H1 (cell line): Measurements from ENCODE around the gene DCAF15. TPM values are rescaled to one million over a fixed set of nuclear protein-coding genes. Genes with fewer than 3 reads are reported as not detected.

ENCODE experiments used
- CTCF ChIA-PET: fragments of 300-600 bp; sonication (Branson Sonifier 250); formaldehyde crosslinking; loops from one replicate; lab custom pipeline; 2021; ENCODE audit not compliant: partially characterized antibody; lab: Charles Lee
- POLR2A ChIA-PET: fragments of 300-600 bp; sonication (Branson Sonifier 250); formaldehyde crosslinking; loops from one replicate; lab custom pipeline; 2021; ENCODE audit warnings: inconsistent platforms; ENCODE audit not compliant: partially characterized antibody; lab: Charles Lee
- DNase-seq, 2 experiments: peaks; one replicate each; pipeline versions ENCODE4 v3.0.0 to v3.0.0-alpha.2; 2010 to 2022; ENCODE audit warnings: low spot score in 2 of 2, low read depth in 1 of 2, mixed read lengths in 1 of 2
- FAIRE-seq: peaks from 2 replicates; lab custom pipeline; 2011; peaks lifted over from hg19 to GRCh38; lab: Jason Lieb, UNC
- H2AFZ ChIP-seq: 2 replicates; pipeline ENCODE4 v1.8.1; 2012; ENCODE audit warnings: low read length, inconsistent platforms
- H2AK5ac ChIP-seq: 2 replicates; pipeline ENCODE4 v1.6.1; 2013; ENCODE audit warnings: low read depth, low read length
- H2BK120ac ChIP-seq: replicated peaks from 2 replicates; pipeline ENCODE3; 2013; ENCODE audit warnings: low read depth, low read length, inconsistent platforms
- H2BK12ac ChIP-seq: 2 replicates; pipeline ENCODE4 v1.6.1; 2013; ENCODE audit warnings: low read depth, low read length
- H2BK15ac ChIP-seq: 2 replicates; pipeline ENCODE4 v1.6.1; 2013; ENCODE audit warnings: low read length
- H2BK20ac ChIP-seq: 2 replicates; pipeline ENCODE4 v1.6.1; 2013; ENCODE audit warnings: low read length
- H2BK5ac ChIP-seq: 2 replicates; pipeline ENCODE4 v1.6.1; 2013; ENCODE audit warnings: low read depth, low read length
- H3K14ac ChIP-seq: 2 replicates; pipeline ENCODE4 v1.6.1; 2013; ENCODE audit warnings: inconsistent platforms; ENCODE audit not compliant: insufficient read length
- H3K18ac ChIP-seq: 2 replicates; pipeline ENCODE4 v1.6.1; 2013; ENCODE audit warnings: low read length; ENCODE audit errors: extremely low read depth
- H3K23ac ChIP-seq: 2 replicates; pipeline ENCODE4 v1.6.1; 2013; ENCODE audit warnings: inconsistent platforms; ENCODE audit not compliant: insufficient read length
- H3K23me2 ChIP-seq: 2 replicates; pipeline ENCODE4 v1.6.1; 2013; ENCODE audit warnings: low read depth, low read length
- H3K27ac ChIP-seq: 2 replicates; pipeline ENCODE4 v1.6.1; 2011; ENCODE audit warnings: low read depth, low read length, inconsistent platforms
- H3K27me3 ChIP-seq, 4 experiments: replicated peaks in 1 of 4; 1 replicate in 1 of 4; 2 replicates in 3 of 4; pipeline versions ENCODE4 v1.6.1 to v1.8.1; 2011 to 2013; ENCODE audit warnings: low read length in 3 of 4, mild to moderate bottlenecking in 3 of 4, inconsistent platforms in 2 of 4, mixed read lengths in 2 of 4, moderate library complexity in 1 of 4; ENCODE audit not compliant: control insufficient read depth in 3 of 4, insufficient read depth in 3 of 4; ENCODE audit errors: extremely low read depth in 1 of 4
- H3K36me3 ChIP-seq, 4 experiments: 2 replicates each; pipeline versions ENCODE4 v1.6.1 to v1.8.1; 2011 to 2013; ENCODE audit warnings: mild to moderate bottlenecking in 4 of 4, low read length in 3 of 4, moderate library complexity in 2 of 4, control low read depth in 1 of 4, inconsistent platforms in 1 of 4; ENCODE audit not compliant: insufficient read depth in 4 of 4, control insufficient read depth in 2 of 4
- H3K4ac ChIP-seq: replicated peaks from 2 replicates; pipeline ENCODE3; 2013; ENCODE audit warnings: low read length, low read depth, mixed read lengths, inconsistent platforms; ENCODE audit not compliant: insufficient read length
- H3K4me1 ChIP-seq, 4 experiments: replicated peaks in 1 of 4; 1 replicate in 1 of 4; 2 replicates in 3 of 4; pipeline versions ENCODE4 v1.6.1 to v1.8.1; 2011 to 2013; ENCODE audit warnings: low read length in 3 of 4, inconsistent platforms in 2 of 4, mixed read lengths in 1 of 4; ENCODE audit not compliant: insufficient read depth in 4 of 4, control insufficient read depth in 3 of 4
- H3K4me2 ChIP-seq, 2 experiments: 2 replicates each; pipeline versions ENCODE4 v1.6.1 to v1.8.1; 2011 to 2013; ENCODE audit warnings: low read depth in 2 of 2, low read length in 2 of 2, control low read depth in 1 of 2, inconsistent platforms in 1 of 2, mild to moderate bottlenecking in 1 of 2; ENCODE audit not compliant: insufficient read depth in 1 of 2
- H3K4me3 ChIP-seq, 4 experiments: fragments of 200-600, 300-600 bp in 1 of 4; sonication (generic), shearing (Covaris generic), sonication (Bioruptor Twin) in 1 of 4; 2 replicates each; pipeline versions ENCODE4 v1.5.1 to v1.8.1; 2011 to 2016; ENCODE audit warnings: low read length in 4 of 4, low read depth in 3 of 4, control low read depth in 2 of 4, inconsistent platforms in 2 of 4, mild to moderate bottlenecking in 2 of 4, mixed read lengths in 1 of 4, moderate library complexity in 1 of 4; ENCODE audit not compliant: insufficient read depth in 2 of 4; ENCODE audit errors: extremely low read depth in 1 of 4
- H3K56ac ChIP-seq: replicated peaks from 2 replicates; pipeline ENCODE3; 2013; ENCODE audit warnings: low read depth, mild to moderate bottlenecking, mixed read lengths, low read length, inconsistent platforms; ENCODE audit not compliant: insufficient read length
- H3K79me1 ChIP-seq: 2 replicates; pipeline ENCODE4 v1.6.1; 2013; ENCODE audit warnings: low read depth, low read length, control low read depth
- H3K79me2 ChIP-seq, 2 experiments: 2 replicates each; pipeline versions ENCODE4 v1.6.1 to v1.8.1; 2012 to 2013; ENCODE audit warnings: low read length in 2 of 2, mild to moderate bottlenecking in 2 of 2, inconsistent platforms in 1 of 2; ENCODE audit not compliant: insufficient read depth in 2 of 2, control insufficient read depth in 1 of 2
- H3K9ac ChIP-seq, 4 experiments: replicated peaks in 1 of 4; 1 replicate in 1 of 4; 2 replicates in 3 of 4; pipeline versions ENCODE4 v1.6.1 to v1.8.1; 2011 to 2013; ENCODE audit warnings: low read depth in 3 of 4, low read length in 3 of 4, control low read depth in 2 of 4, mild to moderate bottlenecking in 2 of 4, moderate library complexity in 2 of 4, inconsistent platforms in 1 of 4; ENCODE audit errors: extremely low read depth in 1 of 4
- H3K9me3 ChIP-seq, 2 experiments: 2 replicates each; pipeline versions ENCODE4 v1.6.1 to v1.8.1; 2012 to 2013; ENCODE audit warnings: mild to moderate bottlenecking in 2 of 2, moderate library complexity in 2 of 2, control low read depth in 1 of 2, inconsistent platforms in 1 of 2, low read depth in 1 of 2, low read length in 1 of 2, mixed read lengths in 1 of 2; ENCODE audit not compliant: insufficient read depth in 2 of 2
- H4K20me1 ChIP-seq, 2 experiments: replicated peaks in 1 of 2; 2 replicates each; pipeline versions ENCODE3 to v1.8.1; 2011 to 2013; ENCODE audit warnings: inconsistent platforms in 2 of 2, low read length in 2 of 2, mild to moderate bottlenecking in 1 of 2; ENCODE audit not compliant: insufficient read depth in 2 of 2, control insufficient read depth in 1 of 2
- H4K5ac ChIP-seq: 2 replicates; pipeline ENCODE4 v1.6.1; 2013; ENCODE audit warnings: low read length, low read depth, mixed read lengths, inconsistent platforms; ENCODE audit not compliant: insufficient read length
- H4K8ac ChIP-seq: 2 replicates; pipeline ENCODE4 v1.8.0; 2013; ENCODE audit warnings: mild to moderate bottlenecking, moderate library complexity, low read length, inconsistent platforms; ENCODE audit not compliant: insufficient read depth; ENCODE audit errors: extremely low read depth
- H4K91ac ChIP-seq: replicated peaks from 2 replicates; pipeline ENCODE3; 2013; ENCODE audit warnings: low read length, mixed read lengths, inconsistent platforms; ENCODE audit not compliant: insufficient read length
- CBX8 ChIP-seq: fragments of 300-800, 300-1000 bp; sonication (generic); IDR thresholded peaks from 2 replicates; pipeline ENCODE4 v1.7.1; 2016; ENCODE audit warnings: low read depth, low read length, borderline replicate concordance
- KDM4A ChIP-seq: IDR thresholded peaks from one replicate; pipeline ENCODE4 v1.7.1; 2012; ENCODE audit warnings: low read depth, mild to moderate bottlenecking, moderate library complexity, low read length, inconsistent platforms; ENCODE audit not compliant: severe bottlenecking
- POLR2A ChIP-seq, 2 experiments: IDR thresholded peaks; 1 replicate in 1 of 2; 2 replicates in 1 of 2; pipeline ENCODE4 v1.6.1; 2011; ENCODE audit warnings: low read depth in 2 of 2, low read length in 2 of 2, mild to moderate bottlenecking in 2 of 2; ENCODE audit errors: control extremely low read depth in 1 of 2
- POLR2AphosphoS5 ChIP-seq: IDR thresholded peaks from 2 replicates; pipeline ENCODE4 v1.6.1; 2011; ENCODE audit warnings: low read depth, low read length
- RFX5 ChIP-seq: IDR thresholded peaks from 2 replicates; pipeline ENCODE4 v1.6.1; 2011; ENCODE audit warnings: low read depth, low read length, improper control_type of control experiment, borderline replicate concordance
- TAF1 ChIP-seq: IDR thresholded peaks from 2 replicates; pipeline ENCODE4 v1.6.1; 2011; ENCODE audit warnings: mild to moderate bottlenecking, low read depth, low read length
- WGBS, 2 experiments: shearing (Covaris generic) in 1 of 2; methylation state at CpG; one replicate each; pipeline versions ENCODE4 v1.1.6 to v1.1.7; 2013 to 2015; ENCODE audit warnings: low lambda C conversion rate in 2 of 2, mixed read lengths in 2 of 2, inconsistent platforms in 1 of 2, low coverage in 1 of 2, missing lambda C conversion rate in 1 of 2; ENCODE audit not compliant: insufficient replicate concordance in 2 of 2, insufficient coverage in 1 of 2, insufficient read length in 1 of 2; ENCODE audit errors: extremely low coverage in 1 of 2, missing lambda C conversion rate in 1 of 2; 5-methylcytosine and 5-hydroxymethylcytosine counted together
- polyA plus RNA-seq, 7 experiments: library from polyadenylated mRNA; depleted of rRNA in 3 of 7; stranded (reverse) in 5 of 7; unstranded in 2 of 7; fragments of >200 nt in 5 of 7; fragments of 200-250 nt in 2 of 7; gene quantifications; 1 replicate in 5 of 7; 2 replicates in 1 of 7; 4 replicates in 1 of 7; pipeline versions ENCODE4 v1.2.1 to v1.2.3, GENCODE V29; 2011 to 2013; ENCODE audit warnings: missing spikeins in 2 of 7, mixed read lengths in 2 of 7
- total RNA-seq: library from RNA; stranded (reverse); fragmentation: NEBNext Ultra II Directional; extraction: Animal tissue kit (Norgen Biotek cat#: 25700); gene quantifications from 2 replicates; pipeline ENCODE4 v1.2.1, GENCODE V29; 2021
- TF ChIP-seq, protein P1 (sequence below), 3 experiments: IDR thresholded peaks; 1 replicate in 2 of 3; 2 replicates in 1 of 3; pipeline versions ENCODE4 v1.5.1 to v1.6.1; 2011; ENCODE audit warnings: low read length in 3 of 3, mild to moderate bottlenecking in 3 of 3, inconsistent platforms in 2 of 3, low read depth in 1 of 3, moderate library complexity in 1 of 3; ENCODE audit not compliant: insufficient read depth in 1 of 3; ENCODE audit errors: control extremely low read depth in 1 of 3
- TF ChIP-seq, protein P2 (sequence below): IDR thresholded peaks from 2 replicates; pipeline ENCODE4 v1.6.1; 2011; ENCODE audit warnings: low read length, improper control_type of control experiment

The DCAF15 gene
- total and polyA plus RNA-seq, 2 of the 8 experiments (the other 6 are each of a cell fraction or from before 2014, with no cell fraction given) = 68.7 to 80.8 TPM

DNA sequence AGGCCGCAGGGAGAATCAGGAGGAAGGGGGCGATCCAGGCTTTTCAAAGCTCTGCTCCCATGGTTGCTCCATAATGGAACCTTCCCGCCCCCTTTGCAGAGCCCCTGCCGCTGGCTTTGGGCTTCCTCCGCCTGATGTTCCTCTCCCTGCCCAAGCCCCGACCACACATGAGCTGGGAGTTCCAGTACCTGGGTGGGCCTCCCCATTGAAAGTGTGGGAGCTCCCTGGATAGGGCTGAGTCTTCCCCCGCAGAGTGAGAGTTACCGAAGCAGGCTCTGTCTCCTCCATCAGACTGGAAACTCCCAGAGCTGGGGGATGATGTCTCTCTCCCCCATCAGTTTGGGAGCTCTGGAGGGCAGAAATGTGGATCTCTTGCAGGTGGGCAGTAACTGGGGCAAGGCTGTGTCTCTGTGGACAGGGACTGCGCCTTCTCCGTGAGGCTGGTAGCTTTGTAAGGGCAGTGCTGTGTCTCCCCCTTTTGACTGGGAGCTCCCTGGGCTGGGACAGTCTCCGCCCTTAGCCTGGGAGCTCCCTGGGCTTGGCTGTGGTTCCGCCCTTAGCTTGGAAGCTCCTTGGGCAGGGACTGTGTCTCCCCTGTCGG lies 722 bp downstream of the DCAF15 start:
- ChIA-PET POLR2A (interaction anchor here (0.6 to 4.3 kb wide), 25 partner anchors 8 to 106 kb away, joined by 3 to 48 read pairs (median 5); partner anchors contain the start of genes IL27RA, PODNL1 and RFX1), CTCF (interaction anchor here (0.7 to 2.7 kb wide), 24 partner anchors 9 to 132 kb away, joined by 3 to 12 read pairs (median 4); partner anchors contain the start of genes C19orf67, IL27RA, PODNL1 and RFX1)
- WGBS, 2 experiments = 26% methylated on average over 11 of the region's 13 CpGs; no CpG with 5 or more reads in 1 of the 2 experiments

More for the DNA sequence above, 722 bp downstream of the DCAF15 start:
- Histone ChIP-seq H3K79me2 (peaks cover 0 to 19% of the 10 kb centered on the region in 2 experiments; a peak in 3 of 4 replicates), H2BK12ac (peak overlapping the region; percentile 43; the same call in 1 of the 2 replicates), H3K18ac (peak overlapping the region; percentile 95), H3K23me2 (peaks cover 9% of the 10 kb centered on the region), H4K20me1 (peaks cover 0 to 13% of the 10 kb centered on the region in 2 experiments), H3K14ac (no peak overlapping the region), H2BK15ac (0 out of 2 replicates have a peak overlapping the region, but pooled peaks have one; percentile 72), H2BK20ac (no peak overlapping the region), H2BK120ac (no peak overlapping the region), H4K5ac (peak overlapping the region; percentile 68), H2AFZ (no peak overlapping the region), H3K27me3 (no peaks in the 10 kb centered on the region), H3K9me3 (no peaks in the 10 kb centered on the region), H3K36me3 (peaks cover 18 to 29% (median 24%) of the 10 kb centered on the region in 4 experiments), H3K79me1 (peaks cover 13% of the 10 kb centered on the region), H2BK5ac (peak overlapping the region; percentile 83), H3K4me1 (peaks cover 0 to 7% (median 3%) of the 10 kb centered on the region in 4 experiments; a peak in 6 of 7 replicates), H3K4me3 (peak overlapping the region; percentile 82 to 100 (median 91)), H3K23ac (no peak overlapping the region), H3K4me2 (peak overlapping the region; percentile 61 to 68), H3K56ac (no peak overlapping the region), H4K91ac (peak overlapping the region; percentile 52), H4K8ac (peak overlapping the region; percentile 54; the same call in 1 of the 2 replicates), H3K9ac (peak overlapping the region in 3 of 4 experiments; percentile 59 to 67 (median 60); a peak in 5 of 7 replicates), H2AK5ac (peak overlapping the region; percentile 25), H3K4ac (peak overlapping the region; percentile 57), H3K27ac (peak overlapping the region; percentile 53)
- TF ChIP-seq CBX8 = no peak
- TF ChIP-seq, protein P1, sequence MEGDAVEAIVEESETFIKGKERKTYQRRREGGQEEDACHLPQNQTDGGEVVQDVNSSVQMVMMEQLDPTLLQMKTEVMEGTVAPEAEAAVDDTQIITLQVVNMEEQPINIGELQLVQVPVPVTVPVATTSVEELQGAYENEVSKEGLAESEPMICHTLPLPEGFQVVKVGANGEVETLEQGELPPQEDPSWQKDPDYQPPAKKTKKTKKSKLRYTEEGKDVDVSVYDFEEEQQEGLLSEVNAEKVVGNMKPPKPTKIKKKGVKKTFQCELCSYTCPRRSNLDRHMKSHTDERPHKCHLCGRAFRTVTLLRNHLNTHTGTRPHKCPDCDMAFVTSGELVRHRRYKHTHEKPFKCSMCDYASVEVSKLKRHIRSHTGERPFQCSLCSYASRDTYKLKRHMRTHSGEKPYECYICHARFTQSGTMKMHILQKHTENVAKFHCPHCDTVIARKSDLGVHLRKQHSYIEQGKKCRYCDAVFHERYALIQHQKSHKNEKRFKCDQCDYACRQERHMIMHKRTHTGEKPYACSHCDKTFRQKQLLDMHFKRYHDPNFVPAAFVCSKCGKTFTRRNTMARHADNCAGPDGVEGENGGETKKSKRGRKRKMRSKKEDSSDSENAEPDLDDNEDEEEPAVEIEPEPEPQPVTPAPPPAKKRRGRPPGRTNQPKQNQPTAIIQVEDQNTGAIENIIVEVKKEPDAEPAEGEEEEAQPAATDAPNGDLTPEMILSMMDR (IDR thresholded peaks at IDR 0.05; ENCODE audit: control extremely low read depth in 1 of 3, insufficient read depth in 1 of 3, low read depth in 1 of 3, low read length in 3 of 3) = peak in 1 of 3 experiments; percentile 11; a peak in 1 of 4 replicates
- TF ChIP-seq, protein P2, sequence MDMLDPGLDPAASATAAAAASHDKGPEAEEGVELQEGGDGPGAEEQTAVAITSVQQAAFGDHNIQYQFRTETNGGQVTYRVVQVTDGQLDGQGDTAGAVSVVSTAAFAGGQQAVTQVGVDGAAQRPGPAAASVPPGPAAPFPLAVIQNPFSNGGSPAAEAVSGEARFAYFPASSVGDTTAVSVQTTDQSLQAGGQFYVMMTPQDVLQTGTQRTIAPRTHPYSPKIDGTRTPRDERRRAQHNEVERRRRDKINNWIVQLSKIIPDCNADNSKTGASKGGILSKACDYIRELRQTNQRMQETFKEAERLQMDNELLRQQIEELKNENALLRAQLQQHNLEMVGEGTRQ = no peak
- 0 out of 2 replicates have a peak, but pooled peaks have one; percentile 36 for TF ChIP-seq TAF1
- no peak for TF ChIP-seq RFX5
- peak; percentile 54; the same call in 1 of the 2 replicates for TF ChIP-seq POLR2AphosphoS5
- TF ChIP-seq KDM4A = peak; percentile 10
- TF ChIP-seq POLR2A (IDR thresholded peaks at IDR 0.05; ENCODE audit: control extremely low read depth in 1 of 2, low read depth in 2 of 2, low read length in 2 of 2) = peak in 1 of 2 experiments; percentile 61; a peak in 2 of 3 replicates
- no peak for DNase-seq
- no peak for FAIRE-seq
